ENCODE data around the gene CBLB. TPM values are rescaled to one million over a fixed set of nuclear protein-coding genes. Genes with fewer than 3 reads are reported as not detected.

CBLB gene
- 5.9 TPM in 2 replicates for total RNA-seq

DNA sequence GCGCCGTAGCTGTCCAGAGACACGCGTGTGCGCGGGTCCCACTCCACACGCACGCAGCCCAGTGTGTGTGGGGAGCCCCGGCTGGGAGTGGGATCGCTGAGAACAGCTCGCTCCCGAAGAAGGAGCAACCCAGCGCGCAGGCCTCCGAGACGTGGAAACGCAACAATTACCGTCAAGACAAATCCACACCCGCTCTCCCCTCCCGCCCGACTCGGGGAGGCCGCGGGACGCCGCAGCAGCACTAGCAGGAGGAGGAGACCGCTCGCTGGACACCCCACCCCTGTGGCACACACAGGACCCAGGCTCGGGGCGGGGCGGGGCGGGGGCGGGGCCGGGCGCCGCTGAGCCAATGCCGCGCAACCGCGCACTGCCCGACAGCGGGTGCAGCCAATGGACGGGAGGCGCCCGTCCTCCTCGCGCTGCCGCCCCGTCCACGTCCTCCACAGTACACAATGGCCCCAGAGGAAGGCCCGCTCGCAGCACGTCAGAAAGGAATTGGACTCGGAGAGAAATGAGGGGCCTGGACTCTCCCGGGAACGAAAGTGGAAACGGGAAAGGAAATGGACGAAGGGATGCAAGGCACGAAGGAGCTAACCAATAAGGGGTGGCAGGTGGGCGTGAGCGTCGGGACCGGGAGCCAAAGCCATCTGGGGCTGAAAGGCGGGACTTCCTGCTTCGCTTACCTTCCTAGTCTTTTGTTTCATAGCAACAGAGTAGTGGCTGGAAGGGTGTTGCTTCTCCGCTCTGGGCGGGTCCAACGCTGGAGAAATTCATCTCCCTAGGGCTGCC lies at the start of gene CBLB:
TSS of gene CBLB (minus strand) at position 271 of the 789 bp plus-strand sequence. CDS start 1,435 bp downstream, outside the sequence.
- TF ChIP-seq, protein P1, sequence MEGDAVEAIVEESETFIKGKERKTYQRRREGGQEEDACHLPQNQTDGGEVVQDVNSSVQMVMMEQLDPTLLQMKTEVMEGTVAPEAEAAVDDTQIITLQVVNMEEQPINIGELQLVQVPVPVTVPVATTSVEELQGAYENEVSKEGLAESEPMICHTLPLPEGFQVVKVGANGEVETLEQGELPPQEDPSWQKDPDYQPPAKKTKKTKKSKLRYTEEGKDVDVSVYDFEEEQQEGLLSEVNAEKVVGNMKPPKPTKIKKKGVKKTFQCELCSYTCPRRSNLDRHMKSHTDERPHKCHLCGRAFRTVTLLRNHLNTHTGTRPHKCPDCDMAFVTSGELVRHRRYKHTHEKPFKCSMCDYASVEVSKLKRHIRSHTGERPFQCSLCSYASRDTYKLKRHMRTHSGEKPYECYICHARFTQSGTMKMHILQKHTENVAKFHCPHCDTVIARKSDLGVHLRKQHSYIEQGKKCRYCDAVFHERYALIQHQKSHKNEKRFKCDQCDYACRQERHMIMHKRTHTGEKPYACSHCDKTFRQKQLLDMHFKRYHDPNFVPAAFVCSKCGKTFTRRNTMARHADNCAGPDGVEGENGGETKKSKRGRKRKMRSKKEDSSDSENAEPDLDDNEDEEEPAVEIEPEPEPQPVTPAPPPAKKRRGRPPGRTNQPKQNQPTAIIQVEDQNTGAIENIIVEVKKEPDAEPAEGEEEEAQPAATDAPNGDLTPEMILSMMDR (conservative IDR thresholded peaks at IDR 0.05; ENCODE audit: low read depth, low read length): no peak
- DNase-seq (ENCODE audit: low read depth): peak; percentile 90
- H3K4me3 ChIP-seq (ENCODE audit: low read depth, low read length): peak within 1 kb of the TSS; percentile 88

DNA sequence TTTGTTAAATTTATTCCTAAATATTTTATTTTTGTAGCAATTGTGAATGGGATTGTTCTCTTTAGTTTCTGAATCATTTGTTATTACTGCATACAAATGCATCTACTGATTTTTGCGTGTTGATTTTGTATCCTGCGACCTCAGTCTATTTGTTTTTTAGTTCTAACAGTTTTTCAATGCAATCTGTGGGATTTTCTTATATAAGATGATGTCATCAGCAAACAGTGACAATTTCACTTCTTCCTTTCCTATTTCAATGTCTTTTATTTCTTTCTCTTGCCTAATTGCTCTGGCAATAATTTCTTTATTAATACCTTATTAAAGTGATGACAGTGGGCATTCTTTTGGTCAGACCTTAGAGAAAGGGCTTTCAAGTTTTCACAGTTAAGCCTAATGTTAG lies 48.0 kb upstream of the CBLB start:
- TF ChIP-seq, protein P1 (conservative IDR thresholded peaks at IDR 0.05; ENCODE audit: low read depth, low read length): no peak
- H3K4me3 ChIP-seq (ENCODE audit: low read depth, low read length): no peak overlapping the region

DNA sequence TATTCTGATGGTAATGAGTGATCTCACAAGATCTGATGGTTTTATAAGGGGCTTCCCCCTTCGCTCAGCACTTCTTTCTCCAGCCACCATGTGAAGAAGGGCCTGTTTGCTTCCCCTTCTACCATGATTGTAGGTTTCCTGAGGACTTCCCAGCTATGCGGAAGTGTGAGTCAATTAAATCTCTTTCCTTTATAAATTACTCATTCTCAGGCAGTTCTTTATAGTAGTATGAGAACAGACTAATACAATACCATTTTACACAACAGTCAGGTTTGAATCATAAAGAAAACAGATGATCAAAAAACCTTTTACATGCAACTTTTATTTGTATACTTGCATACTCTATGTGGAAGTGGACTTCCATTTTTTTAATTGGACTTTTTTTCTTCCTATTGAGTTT lies 46.7 kb upstream of the CBLB start:
- DNase-seq (ENCODE audit: low read depth): no peak
- no peak overlapping the region for H3K4me3 ChIP-seq (ENCODE audit: low read depth, low read length)
- TF ChIP-seq, protein P1 (conservative IDR thresholded peaks at IDR 0.05; ENCODE audit: low read depth, low read length): no peak

More for the DNA sequence above, 48.0 kb upstream of the CBLB start:
- DNase-seq (ENCODE audit: low read depth): no peak

DNA sequence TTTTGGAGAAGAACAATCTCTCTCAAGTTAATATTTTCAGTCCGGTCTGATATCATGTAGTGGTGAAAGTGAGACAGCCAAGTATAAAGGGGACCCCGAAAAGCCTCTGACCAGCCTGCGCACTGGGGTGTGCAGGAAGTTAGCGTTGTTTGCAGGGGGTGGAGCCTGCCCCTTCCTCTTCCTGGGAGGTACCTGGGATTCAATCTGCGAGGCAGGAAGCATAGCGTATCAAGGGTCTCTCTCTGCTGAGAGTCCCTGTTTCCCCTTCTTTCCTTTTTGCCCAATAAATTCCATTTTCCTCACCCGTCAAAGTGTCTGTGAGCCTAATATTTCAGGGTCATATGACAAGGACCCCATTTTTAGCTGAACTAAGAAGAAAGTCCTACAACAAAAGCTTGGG lies 44.8 kb upstream of the CBLB start:
- TF ChIP-seq, protein P1 (conservative IDR thresholded peaks at IDR 0.05; ENCODE audit: low read depth, low read length): no peak
- no peak for DNase-seq (ENCODE audit: low read depth)
- no peak overlapping the region for H3K4me3 ChIP-seq (ENCODE audit: low read depth, low read length)

DNA sequence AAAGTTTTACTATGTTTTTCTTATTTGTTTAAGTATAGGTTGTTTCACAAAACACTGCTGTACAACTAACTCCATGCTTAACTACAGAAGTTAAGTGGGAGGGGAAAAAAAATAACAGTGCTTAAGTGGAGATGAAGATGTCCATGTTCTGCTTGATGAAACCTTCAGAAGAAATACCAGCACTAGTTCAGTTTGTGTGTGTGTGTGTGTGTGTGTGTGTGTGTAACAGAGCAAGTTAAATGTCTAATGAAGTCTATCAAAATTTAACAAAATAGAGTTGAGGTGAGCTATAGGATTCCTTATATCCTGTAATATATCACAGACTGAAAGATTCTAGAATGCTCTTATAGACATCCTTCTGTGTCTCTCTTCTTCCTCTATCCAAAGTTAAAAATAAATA lies 44.1 kb upstream of the CBLB start:
- TF ChIP-seq, protein P1 (conservative IDR thresholded peaks at IDR 0.05; ENCODE audit: low read depth, low read length): no peak
- H3K4me3 ChIP-seq (ENCODE audit: low read depth, low read length): no peak overlapping the region
- no peak for DNase-seq (ENCODE audit: low read depth)

DNA sequence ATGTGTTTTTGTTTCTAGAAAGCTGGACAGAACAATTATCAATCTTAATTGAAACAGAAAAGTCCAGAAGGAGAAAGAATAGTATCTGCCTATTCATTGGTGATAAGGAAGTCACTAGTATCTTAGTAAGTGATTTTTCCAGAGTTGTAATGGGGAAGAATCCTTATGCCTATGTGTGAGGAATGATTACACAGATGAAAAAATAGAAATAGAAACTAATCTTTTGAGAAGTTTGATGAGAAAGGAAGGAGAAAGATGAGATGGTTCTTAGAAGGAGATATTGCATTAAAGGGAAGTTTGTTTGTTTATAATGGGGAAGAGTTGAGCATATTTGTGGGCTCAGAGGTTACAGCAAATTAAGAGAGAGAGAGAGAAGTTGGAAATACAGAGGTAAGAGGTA lies 42.7 kb upstream of the CBLB start:
- no peak overlapping the region for H3K4me3 ChIP-seq (ENCODE audit: low read depth, low read length)
- TF ChIP-seq, protein P1 (conservative IDR thresholded peaks at IDR 0.05; ENCODE audit: low read depth, low read length): no peak
- DNase-seq (ENCODE audit: low read depth): no peak

DNA sequence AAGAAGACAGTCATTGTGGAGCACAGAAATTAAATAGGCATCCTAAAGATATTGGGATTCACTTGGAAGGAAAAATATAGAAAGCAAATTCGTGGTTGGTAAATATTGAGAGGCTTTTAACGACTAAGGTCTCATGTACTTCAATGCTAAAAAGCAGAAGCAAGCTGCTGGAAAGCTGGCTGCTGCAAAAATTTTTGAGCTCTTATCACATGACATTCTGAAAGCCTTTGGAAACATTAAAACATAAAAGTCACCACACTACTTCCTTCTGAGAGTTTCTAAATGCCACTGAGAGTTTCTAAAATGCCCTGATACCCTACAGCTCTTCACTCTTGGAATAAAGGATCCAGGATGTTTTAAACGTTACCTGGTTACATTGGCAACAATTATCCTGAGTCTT lies 39.0 kb upstream of the CBLB start:
- no peak for DNase-seq (ENCODE audit: low read depth)
- no peak overlapping the region for H3K4me3 ChIP-seq (ENCODE audit: low read depth, low read length)
- TF ChIP-seq, protein P1 (conservative IDR thresholded peaks at IDR 0.05; ENCODE audit: low read depth, low read length): no peak
